ENCODE measurements around the gene TAX1BP3.
"Not testable (repeated sequence)": the region's sequence is repeated elsewhere in the genome, so short reads cannot be mapped to it uniquely, and the experiment has no call there.

Gene TAX1BP3

DNA sequence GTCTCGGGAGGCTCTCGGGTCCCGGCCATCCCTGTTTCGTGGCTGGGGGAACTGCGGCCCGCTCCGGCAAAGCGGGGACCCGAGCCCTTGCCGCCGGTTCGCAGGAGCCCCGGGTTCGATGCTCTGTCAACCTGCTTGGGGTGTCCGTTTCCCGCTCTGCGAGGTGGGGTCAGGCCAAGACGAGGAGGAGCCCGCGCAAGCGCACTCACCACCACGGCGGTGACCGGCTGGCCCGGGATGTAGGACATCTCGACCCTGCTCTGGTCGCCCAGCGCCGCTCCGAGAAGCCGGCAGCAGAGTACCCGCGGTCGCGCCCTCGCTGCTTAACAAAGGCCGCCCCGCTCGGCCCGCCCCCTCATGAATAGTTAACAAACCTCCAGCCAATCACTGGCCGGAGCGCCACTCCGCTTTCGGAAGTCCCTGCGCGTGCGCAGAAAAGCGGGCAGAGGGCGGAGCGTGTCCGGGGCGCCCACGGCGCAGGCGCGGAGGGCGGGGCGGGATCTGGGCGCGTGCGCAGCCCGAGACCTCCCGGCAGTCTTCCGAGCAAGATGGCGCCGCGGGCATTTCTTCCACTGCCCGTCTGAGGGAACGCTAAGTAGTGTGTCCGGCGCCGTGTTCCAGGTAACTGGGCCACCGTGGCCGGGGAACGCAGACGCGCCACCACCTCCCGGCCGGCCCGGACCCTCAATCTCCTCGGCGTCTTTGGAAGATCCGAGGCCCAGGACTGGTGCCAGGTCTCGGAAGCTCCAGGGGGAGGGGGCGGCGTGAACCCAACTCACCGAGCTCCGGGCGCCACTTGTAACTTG is at the start of gene TAX1BP3, which contains the start of gene EMC6:
TAX1BP3 (minus strand) TSS at position 300 of the 806 bp plus-strand sequence; CDS start at position 248, 52 bp downstream.
EMC6 (plus strand) TSS at position 534 of the 806 bp plus-strand sequence. CDS start 335 bp downstream, outside the sequence.
- peak; percentile 95 for DNase-seq (ENCODE audit: low read depth)

DNA sequence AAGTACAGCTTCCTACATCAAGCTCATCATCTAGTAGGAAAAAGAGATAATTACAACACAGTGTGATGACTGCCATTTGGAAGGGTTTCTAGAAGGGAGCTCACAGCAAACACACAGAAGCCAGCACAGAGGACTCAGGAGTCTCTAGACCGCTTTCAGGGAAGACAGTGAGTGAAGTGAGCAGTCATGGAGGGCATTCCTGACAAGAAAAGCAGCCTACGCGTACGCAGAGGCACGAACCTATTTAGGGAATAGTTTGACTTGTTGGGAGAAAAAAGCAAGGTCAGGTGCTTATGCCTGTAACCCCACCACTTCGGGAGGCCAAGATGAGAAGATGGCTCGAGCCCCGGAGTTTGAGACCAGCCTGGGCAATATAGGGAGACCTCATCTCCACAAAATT is 46.9 kb upstream of the TAX1BP3 start:
- no peak for DNase-seq (ENCODE audit: low read depth)

DNA sequence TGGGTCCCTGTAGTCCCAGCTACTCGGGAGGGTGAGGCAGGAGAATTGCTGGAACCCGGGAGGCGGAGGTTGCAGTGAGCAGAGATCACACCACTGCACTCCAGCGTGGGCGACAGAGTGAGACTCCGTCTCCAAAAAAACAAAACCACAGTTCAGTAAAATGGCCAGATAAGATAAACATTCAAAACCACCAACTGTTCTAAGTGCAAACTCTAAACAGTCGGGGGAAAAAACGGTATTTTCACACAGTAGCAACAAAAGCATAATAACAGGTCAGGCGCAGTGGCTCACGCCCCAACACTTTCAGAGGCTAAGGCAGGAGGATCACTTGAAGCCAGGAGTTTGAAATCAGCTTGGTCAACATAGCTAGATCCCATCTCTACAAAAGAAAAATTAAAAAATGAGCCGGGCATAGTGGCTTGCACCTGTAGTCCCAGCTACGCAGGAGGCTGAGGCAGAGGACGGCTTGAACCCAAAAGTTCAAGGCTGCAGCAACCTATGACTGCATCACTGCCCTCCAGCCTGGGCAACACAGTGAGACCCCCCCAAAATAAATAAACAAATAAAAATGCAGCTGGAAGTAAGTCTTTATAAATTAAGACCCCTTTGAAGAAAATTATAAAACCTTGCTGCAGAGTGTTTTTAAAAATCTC is 44.6 kb upstream of the TAX1BP3 start:
- DNase-seq (ENCODE audit: low read depth) = no peak

DNA sequence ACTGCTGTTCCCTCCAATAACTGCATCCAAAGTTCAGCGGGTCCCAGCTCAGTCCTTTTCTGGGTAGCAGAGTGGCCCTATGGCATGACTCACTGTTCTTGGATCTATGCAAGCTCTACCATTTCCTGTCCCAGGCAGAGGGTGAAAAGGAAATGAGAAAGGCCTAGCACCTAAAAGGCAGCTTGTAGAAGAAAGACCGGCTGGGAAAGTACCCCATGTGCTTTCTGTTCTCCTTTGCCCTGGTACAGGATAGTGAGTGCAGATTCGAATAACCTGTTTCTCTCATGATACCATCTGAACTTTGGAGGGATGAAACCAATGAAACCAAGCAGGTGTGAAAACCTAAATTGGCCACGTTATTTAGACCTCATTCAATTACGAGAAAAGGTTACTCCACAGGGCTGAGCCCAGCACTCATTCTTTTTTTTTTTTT is 42.6 kb upstream of the TAX1BP3 start:
- no peak for DNase-seq (ENCODE audit: low read depth)

DNA sequence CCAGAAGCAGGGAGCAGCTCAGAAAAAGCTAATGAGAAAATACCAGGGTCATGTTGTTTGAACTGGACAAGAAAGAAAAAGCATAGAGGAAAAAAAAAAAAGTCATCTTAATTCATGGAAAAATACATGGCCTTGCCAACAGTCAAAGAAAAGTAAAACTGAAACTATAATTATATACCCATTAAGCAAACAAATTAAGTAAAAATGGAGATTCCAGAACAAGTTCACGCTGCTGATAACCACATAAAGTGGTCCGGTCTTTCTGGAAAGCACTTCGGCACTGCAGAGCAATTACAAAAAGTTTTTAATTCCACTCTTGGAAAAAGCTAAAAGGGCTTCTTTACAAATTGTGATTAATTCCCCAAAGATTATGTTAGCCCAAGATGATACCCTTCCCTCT is 40.0 kb upstream of the TAX1BP3 start:
- DNase-seq (ENCODE audit: low read depth) = no peak

DNA sequence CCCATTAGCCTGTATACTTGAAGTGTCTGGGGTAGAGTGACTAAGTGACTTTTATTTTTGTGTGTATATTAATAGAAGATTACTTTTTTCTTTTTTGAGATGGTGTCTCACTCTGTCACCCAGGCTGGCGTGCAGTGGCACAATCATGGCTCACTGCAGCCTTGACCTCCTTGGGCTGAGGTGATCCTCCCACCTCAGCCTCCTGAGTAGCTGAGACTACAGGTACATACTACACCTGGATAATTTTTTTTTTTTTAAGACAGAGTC is 37.3 kb upstream of the TAX1BP3 start:
- DNase-seq (ENCODE audit: low read depth) = not testable (repeated sequence)

DNA sequence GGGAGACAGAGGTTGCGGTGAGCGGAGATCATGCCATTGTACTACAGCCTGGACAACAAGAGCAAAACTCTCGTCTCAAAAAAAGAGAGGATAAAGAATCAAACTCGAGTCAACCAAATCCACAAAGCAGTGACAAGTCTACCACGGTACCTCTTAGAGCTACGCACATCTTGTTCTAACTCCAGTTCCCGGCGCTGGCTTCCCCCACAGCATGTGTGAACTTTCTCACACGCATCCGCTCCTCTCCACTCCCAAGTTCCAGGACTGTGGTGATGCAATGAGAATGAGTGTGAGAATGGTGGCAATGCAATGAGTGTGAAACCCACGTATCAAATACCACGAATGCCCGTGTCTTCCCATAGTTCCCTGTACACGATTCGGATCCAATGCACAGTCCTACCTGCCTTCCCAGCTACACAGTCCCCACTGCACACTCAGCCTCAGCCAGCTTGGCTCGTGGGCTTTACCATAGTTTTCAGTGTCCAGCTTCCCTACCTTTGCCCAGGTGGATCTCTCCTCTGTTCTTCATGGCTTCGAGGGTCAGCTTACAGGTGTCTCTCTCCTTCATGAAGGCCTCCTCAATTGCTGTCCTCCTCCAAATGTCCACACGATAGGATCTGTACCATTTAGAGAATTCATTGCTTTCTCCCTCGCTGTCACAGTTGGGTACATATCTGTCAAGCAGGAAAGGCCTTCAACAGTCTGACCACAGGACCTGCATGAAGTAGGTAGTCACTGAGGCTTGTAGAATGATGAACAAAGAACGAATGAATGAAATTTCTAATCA is 36.7 kb upstream of the TAX1BP3 start:
- no peak for DNase-seq (ENCODE audit: low read depth)

GRCh38 chr17:3702041-3702539 is 33.7 kb upstream of the TAX1BP3 start:
- DNase-seq (ENCODE audit: low read depth) = not testable (repeated sequence)

DNA sequence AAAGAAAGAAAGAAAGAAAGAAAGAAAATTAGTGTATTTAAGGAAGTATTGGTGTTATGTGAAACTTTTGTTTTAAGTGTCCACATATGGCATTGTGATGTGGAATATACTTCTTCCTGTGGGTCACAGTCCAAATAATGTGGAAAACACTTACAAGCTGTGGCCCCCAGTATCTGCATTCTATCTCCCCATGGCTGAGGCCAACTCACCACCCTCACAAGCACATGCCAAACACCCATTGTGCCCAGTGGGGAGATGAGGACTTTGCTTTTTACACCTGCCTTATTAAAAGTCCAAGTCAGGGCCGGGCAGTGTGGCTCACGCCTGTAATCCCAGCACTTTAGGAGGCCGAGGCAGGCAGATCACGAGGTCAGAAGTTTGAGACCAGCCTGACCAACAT is 31.6 kb upstream of the TAX1BP3 start:
- no peak for DNase-seq (ENCODE audit: low read depth)

DNA sequence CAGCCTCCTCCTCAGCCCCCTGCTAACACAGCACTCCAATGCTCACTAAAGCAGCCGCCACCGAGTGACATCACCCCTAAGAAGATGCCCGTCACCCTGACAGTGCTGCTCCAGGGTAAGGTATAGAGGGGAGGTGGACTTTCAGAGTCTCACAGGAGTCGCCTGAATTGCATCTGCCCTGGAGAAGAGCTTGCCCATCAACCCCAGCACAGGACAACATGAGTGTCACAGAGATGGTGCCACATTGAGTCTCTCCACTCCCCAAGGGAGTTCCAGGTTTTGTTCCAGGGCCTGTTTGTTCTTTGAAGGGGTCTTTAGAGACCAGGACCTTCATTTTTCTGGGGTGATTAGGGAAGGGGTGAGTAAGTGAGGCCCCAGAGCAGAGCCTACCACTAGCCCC is 29.8 kb upstream of the TAX1BP3 start:
- no peak for DNase-seq (ENCODE audit: low read depth)

DNA sequence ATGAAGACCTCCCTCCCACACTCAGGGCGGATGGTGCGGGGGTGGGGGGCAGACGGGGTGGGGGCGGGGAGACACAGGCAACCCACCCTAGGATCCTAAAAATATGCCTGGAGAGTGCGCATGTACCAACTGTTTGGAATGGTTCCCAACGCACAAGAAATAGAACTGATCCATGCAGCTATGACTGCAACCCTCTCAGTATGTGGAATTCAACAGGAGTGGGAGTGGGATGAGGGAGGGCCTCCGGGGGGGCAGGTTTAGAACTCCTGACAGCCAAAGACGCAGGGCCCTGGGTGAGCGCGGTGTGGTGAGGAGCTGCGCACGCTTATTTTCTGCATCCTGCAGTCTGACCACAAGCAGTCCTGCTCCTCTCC is 28.7 kb upstream of the TAX1BP3 start:
- no peak for DNase-seq (ENCODE audit: low read depth)

- no peak for DNase-seq (ENCODE audit: low read depth)
Measured at GRCh38 chr17:3695723-3696411, 27.5 kb upstream of the TAX1BP3 start, which contains the start of gene P2RX5. TSS of gene P2RX5 (minus strand) at chr17:3696155. CDS start at chr17:3696005, 150 bp downstream.

GRCh38 chr17:3695129-3695722 is 26.8 kb upstream of the TAX1BP3 start:
- DNase-seq (ENCODE audit: low read depth) = no peak

GRCh38 chr17:3693829-3694231 is 25.5 kb upstream of the TAX1BP3 start:
- DNase-seq (ENCODE audit: low read depth) = no peak

GRCh38 chr17:3693141-3693540 is 24.8 kb upstream of the TAX1BP3 start:
- no peak for DNase-seq (ENCODE audit: low read depth)

DNA sequence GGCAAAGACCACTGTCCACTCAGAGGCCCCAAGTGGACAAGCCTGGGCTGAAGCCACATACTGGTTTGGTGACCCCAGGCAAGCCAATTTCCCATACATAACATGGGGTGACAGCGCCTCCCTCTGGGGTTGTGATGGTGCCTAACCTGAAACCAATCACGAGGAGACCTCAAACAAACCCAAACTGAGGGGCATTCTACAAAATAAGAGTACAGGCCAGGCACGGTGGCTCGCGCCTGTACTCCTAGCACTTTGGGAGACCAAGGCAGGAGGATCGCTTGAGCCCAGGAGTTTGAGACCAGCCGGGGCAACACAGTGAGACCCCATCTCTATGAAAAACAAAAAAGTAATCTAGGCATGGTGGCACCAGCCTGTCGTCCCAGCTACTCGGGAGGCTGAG is 24.0 kb upstream of the TAX1BP3 start:
- DNase-seq (ENCODE audit: low read depth) = no peak

- DNase-seq (ENCODE audit: low read depth) = no peak
Measured at GRCh38 chr17:3691617-3692067, 23.3 kb upstream of the TAX1BP3 start.

- DNase-seq (ENCODE audit: low read depth) = no peak
Measured at GRCh38 chr17:3690094-3690715, 21.8 kb upstream of the TAX1BP3 start.

GRCh38 chr17:3689262-3690093 is 21.1 kb upstream of the TAX1BP3 start:
- no peak for DNase-seq (ENCODE audit: low read depth)

DNA sequence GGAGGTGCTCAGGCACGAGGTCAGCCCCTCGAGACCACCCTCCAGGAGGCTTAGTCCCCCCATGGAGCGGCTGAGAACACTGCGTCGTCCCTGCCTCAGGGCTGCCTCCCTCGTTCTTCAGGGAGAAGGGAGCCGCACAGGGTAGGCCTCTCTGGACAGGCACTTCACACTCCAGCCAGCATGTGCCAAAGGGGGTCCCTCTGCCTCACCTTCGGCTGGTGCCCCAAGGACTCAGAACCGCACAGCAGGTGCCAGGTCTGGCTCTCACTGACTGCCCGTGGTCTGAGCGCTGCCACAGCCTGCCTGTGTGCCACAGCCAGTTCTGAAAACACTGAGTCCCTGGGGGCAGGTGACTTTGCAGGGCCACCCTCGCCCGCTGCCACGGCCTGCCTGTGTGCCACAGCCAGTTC is 20.5 kb upstream of the TAX1BP3 start:
- no peak for DNase-seq (ENCODE audit: low read depth)

Measured in fibroblast of the conjunctiva (primary cell).